Measurements from ENCODE around the gene SDK2.

DNA sequence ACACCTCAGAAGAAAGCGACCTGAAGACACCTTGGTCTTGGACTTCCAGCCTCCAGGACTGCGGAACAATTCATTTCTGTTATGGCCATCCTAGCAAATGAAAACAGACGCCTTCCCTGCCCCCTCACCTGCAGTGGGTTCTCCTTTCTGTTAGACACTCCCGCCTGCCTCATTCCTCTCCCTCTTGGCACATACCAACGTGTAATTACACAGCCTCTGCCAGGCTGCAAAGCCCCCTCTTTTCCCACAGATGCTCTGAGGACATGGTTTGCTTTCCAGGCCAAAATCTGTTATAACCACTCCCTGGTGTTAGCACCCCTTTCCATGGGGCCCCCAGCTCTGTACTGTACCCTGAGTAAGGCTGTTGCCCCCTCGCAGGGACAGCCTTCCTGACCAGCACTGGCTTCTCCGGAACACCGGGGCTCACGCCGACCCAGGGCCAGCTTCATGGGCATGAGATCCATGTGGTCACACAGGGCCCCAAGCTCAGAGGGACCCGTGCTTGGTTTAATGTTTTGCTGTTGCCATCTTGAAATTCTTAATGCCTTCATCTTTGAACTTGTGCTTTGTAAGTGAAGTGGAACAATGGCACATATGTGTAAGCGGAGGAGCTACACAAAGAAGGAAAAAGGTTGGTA is 64.1 kb downstream of the SDK2 start:
- TF ChIP-seq, protein P1, sequence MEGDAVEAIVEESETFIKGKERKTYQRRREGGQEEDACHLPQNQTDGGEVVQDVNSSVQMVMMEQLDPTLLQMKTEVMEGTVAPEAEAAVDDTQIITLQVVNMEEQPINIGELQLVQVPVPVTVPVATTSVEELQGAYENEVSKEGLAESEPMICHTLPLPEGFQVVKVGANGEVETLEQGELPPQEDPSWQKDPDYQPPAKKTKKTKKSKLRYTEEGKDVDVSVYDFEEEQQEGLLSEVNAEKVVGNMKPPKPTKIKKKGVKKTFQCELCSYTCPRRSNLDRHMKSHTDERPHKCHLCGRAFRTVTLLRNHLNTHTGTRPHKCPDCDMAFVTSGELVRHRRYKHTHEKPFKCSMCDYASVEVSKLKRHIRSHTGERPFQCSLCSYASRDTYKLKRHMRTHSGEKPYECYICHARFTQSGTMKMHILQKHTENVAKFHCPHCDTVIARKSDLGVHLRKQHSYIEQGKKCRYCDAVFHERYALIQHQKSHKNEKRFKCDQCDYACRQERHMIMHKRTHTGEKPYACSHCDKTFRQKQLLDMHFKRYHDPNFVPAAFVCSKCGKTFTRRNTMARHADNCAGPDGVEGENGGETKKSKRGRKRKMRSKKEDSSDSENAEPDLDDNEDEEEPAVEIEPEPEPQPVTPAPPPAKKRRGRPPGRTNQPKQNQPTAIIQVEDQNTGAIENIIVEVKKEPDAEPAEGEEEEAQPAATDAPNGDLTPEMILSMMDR (IDR thresholded peaks at IDR 0.05): no peak
- no peak for TF ChIP-seq POLR2A (IDR thresholded peaks at IDR 0.05)

Data from thyroid gland (tissue), 4 donors.